ENCODE results near the gene INTS14. TPM values are rescaled to one million over a fixed set of nuclear protein-coding genes. Genes with fewer than 3 reads are reported as not detected.

The INTS14 gene
- total RNA-seq, 1 donor from 2014 or later: 45.4 TPM

DNA sequence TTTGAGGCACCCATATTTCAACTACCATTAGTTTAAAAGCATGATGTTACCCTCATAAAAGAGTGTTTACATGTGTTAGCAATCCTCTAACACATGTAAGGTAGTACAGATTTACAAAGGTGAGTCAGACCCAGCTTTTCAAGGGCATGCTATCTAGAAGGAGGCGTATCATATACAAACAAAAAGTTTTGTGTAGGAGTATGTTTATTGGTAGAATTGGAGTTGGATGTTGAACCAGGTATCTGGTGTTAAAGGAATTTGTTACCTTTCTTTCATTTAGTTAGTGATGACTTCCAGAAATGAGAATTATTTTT lies 78.2 kb downstream of the INTS14 start:
- intact Hi-C loops (cut with micrococcal nuclease): loop anchor here (10.0 kb wide), 1 partner anchor 332 kb away; the partner anchor contains the start of gene RAB11A
- DNase-seq (ENCODE audit: low spot score): no peak
- Mint-ChIP-seq H3K4me3 (ENCODE audit: low read depth) (no peak overlapping the region), H3K9me3 (no peaks in the 10 kb centered on the region), H3K27ac (peak overlapping the region; percentile 12), H3K4me1 (ENCODE audit: low read depth) (peaks cover 31% of the 10 kb centered on the region), H3K27me3 (ENCODE audit: low read depth) (no peaks in the 10 kb centered on the region), H3K36me3 (ENCODE audit: low read depth) (peaks cover 12% of the 10 kb centered on the region)

DNA sequence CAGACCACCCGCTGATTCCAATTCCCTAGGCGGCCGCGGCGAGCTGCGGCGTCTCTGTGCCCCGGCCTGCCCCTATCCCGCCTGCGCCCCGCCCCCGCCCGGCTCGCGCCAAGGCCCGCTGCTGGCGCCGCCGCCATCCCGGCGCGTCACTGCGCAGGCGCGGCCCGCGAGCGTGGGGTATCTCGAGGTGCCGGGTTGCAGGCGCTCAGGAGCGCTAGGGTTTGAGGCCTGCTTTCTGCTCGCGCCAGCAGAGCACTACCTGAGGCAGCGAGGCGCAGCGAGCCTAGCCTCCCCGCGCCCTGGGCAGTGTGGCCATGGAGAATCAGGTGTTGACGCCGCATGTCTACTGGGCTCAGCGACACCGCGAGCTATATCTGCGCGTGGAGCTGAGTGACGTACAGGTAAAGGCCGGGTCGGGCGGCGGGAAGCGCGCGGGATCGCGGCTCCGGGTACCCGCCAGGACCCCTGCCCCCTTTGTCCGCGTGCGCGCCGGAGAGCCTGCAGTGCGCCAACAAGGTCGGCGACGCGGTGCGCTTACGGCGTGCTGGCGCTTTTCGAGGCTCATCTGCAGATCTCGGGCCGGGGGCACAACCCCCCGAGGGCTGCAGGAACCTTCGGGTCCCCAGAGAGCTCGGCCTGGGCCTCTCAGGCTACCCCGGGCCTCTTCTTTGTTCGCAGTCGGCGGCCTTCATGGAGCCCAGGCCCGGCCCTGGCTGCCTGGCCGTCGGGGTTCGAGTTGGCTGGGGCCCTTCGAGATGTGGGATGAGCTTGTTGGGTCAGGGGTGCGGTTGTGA lies 80.4 kb downstream of the INTS14 start, which contains the start of gene HACD3:
TSS of gene HACD3 (plus strand) at position 146 of the 794 bp plus-strand sequence. CDS start at position 315, 169 bp downstream.
- H3K9me3 Mint-ChIP-seq: no peaks in the 10 kb centered on the region
- H3K27ac Mint-ChIP-seq: peak within 1 kb of the TSS; percentile 86
- peaks cover 7% of the 10 kb centered on the region for H3K36me3 Mint-ChIP-seq (ENCODE audit: low read depth)
- H3K27me3 Mint-ChIP-seq (ENCODE audit: low read depth): no peaks in the 10 kb centered on the region
- intact Hi-C loops (cut with micrococcal nuclease): loop anchor here (1.0 to 10.0 kb wide), 3 partner anchors 13 to 334 kb away; partner anchors contain the start of genes DPP8, INTS14 and RAB11A
- H3K4me1 Mint-ChIP-seq (ENCODE audit: low read depth): peaks cover 31% of the 10 kb centered on the region
- DNase-seq (ENCODE audit: low spot score): peak; percentile 84
- peak within 1 kb of the TSS; percentile 87 for H3K4me3 Mint-ChIP-seq (ENCODE audit: low read depth)

DNA sequence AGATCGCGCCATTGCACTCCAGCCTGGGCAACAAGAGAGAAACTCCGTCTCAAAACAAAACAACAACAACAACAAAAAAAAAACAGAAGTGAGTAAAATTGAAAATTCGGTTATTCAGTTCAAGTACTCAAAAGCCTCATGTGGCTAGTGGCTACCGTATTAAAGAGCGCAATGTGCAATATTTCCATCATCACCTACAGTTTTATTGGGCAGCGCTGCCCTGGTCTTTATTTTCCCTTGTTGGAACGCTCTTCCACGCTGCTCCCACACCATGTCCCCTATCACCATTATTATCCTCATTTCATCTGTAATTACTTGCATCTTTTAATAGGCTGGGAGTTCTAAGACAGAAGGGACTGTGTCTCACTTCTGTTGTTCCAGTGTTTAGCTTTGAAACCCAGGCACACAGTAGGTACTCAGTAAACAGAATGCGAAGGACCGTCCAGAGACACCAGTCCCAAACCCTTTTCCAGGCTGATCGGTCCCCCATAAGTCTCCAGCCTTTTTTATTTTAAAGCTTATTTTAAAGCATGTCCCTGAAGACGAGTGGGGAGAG lies 81.1 kb downstream of the INTS14 start:
- no peaks in the 10 kb centered on the region for H3K9me3 Mint-ChIP-seq
- H3K4me3 Mint-ChIP-seq (ENCODE audit: low read depth): peak overlapping the region; percentile 87
- H3K27ac Mint-ChIP-seq: peak overlapping the region; percentile 21
- DNase-seq (ENCODE audit: low spot score): no peak
- peaks cover 4% of the 10 kb centered on the region for H3K36me3 Mint-ChIP-seq (ENCODE audit: low read depth)
- intact Hi-C loops (cut with micrococcal nuclease): loop anchor here (1.0 to 10.0 kb wide), 3 partner anchors 13 to 335 kb away; partner anchors contain the start of genes DPP8, INTS14 and RAB11A
- H3K27me3 Mint-ChIP-seq (ENCODE audit: low read depth): no peaks in the 10 kb centered on the region
- peaks cover 28% of the 10 kb centered on the region for H3K4me1 Mint-ChIP-seq (ENCODE audit: low read depth)

Other genes with a start within 250 kb of the INTS14 start
- gene IGDCC3, start 233.1 kb downstream of the INTS14 start, total RNA-seq: not detected in 2 replicates
- gene IGDCC4, start 188.2 kb downstream of the INTS14 start, total RNA-seq: 0.18 and 0.39 TPM in 2 replicates
- gene DPP8, start 93.4 kb downstream of the INTS14 start, total RNA-seq: 32.3 and 33.8 TPM in 2 replicates
- gene HACD3, start 80.7 kb downstream of the INTS14 start, total RNA-seq: 39.1 and 39.8 TPM in 2 replicates
- 5.3 and 5.8 TPM in 2 replicates for gene SLC24A1, start 10.8 kb upstream of the INTS14 start, total RNA-seq
- 62.3 and 65.8 TPM in 2 replicates for gene DENND4A, start 181.2 kb upstream of the INTS14 start, total RNA-seq